Measurements from ENCODE around the gene CHRNB1.
A peak's percentile ranks its signal among the peaks of the same experiment; 100 is the strongest.

GRCh38 chr17:7502987-7503386 is 58.1 kb downstream of the CHRNB1 start:
- TF ChIP-seq, protein P1, sequence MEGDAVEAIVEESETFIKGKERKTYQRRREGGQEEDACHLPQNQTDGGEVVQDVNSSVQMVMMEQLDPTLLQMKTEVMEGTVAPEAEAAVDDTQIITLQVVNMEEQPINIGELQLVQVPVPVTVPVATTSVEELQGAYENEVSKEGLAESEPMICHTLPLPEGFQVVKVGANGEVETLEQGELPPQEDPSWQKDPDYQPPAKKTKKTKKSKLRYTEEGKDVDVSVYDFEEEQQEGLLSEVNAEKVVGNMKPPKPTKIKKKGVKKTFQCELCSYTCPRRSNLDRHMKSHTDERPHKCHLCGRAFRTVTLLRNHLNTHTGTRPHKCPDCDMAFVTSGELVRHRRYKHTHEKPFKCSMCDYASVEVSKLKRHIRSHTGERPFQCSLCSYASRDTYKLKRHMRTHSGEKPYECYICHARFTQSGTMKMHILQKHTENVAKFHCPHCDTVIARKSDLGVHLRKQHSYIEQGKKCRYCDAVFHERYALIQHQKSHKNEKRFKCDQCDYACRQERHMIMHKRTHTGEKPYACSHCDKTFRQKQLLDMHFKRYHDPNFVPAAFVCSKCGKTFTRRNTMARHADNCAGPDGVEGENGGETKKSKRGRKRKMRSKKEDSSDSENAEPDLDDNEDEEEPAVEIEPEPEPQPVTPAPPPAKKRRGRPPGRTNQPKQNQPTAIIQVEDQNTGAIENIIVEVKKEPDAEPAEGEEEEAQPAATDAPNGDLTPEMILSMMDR (IDR thresholded peaks at IDR 0.05; ENCODE audit: poor library complexity, severe bottlenecking), result peak; percentile 43
- TF ChIP-seq EP300 (conservative IDR thresholded peaks at IDR 0.05; ENCODE audit: poor library complexity, severe bottlenecking) (no peak), EZH2 (IDR thresholded peaks at IDR 0.05; ENCODE audit: borderline replicate concordance, insufficient read depth, low read length, poor library complexity, severe bottlenecking) (no peak)
